NCI-H2196 (cell line): ENCODE data around the gene ARL3.

Source experiments
- DNase-seq: peaks from one replicate; lab custom pipeline; 2025; ENCODE audit not compliant: unreplicated experiment; lab: John Stamatoyannopoulos, UW

Gene ARL3

DNA sequence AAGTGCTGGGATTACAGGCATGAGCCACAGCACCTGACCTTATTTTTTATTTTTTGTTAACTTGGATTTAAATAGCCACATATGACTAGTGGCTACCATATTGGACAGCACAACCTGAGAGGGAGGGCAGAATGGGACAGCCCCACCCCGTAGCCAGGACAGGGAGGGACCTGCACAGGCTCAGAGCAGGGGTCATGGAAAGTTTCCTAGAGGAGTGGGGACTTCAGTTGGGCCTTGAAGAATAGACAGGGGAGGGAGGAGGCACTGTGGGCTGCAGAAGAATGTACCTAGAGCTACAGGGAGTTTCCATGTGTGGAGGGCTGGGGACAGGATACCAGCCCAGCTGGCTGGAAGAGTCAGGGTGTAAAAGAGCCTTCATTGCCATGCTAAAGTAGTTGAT is 61.1 kb downstream of the ARL3 start:
- DNase-seq, result no peak

DNA sequence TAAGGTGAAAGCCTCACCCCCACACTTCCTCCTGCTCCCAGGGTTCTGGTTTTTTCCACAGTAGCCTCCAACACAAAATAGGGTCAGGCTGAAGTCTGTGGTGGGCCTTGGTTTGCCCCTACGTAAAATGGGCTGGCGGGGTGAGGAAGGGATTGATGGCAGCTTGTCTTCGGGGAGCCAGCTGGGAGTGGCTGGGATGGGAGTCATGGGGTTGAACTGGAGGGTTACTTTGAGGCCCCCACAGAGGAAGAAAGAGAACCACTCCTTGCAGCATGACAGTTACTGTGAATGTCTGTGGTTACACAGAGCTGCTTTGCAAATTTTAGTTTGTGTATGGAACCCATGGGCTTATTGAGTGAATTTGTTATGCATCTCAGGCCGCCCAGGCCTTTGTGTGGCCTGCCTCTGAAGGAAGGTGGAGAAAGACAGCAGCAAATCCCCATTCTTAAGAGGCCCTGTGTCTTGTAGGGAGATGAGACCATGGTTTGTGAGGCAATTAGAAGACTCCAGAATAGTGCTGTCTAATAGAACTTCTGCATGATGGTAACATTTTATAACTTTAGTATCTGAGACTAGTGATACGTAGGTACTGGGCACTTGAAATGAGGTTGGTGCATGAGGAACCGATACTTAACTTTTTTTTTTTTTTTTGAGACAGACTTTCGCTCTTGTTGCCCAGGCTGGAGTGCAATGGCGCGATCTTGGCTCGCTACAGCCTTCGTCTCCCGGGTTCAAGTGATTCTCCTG is 61.9 kb downstream of the ARL3 start:
- no peak for DNase-seq

DNA sequence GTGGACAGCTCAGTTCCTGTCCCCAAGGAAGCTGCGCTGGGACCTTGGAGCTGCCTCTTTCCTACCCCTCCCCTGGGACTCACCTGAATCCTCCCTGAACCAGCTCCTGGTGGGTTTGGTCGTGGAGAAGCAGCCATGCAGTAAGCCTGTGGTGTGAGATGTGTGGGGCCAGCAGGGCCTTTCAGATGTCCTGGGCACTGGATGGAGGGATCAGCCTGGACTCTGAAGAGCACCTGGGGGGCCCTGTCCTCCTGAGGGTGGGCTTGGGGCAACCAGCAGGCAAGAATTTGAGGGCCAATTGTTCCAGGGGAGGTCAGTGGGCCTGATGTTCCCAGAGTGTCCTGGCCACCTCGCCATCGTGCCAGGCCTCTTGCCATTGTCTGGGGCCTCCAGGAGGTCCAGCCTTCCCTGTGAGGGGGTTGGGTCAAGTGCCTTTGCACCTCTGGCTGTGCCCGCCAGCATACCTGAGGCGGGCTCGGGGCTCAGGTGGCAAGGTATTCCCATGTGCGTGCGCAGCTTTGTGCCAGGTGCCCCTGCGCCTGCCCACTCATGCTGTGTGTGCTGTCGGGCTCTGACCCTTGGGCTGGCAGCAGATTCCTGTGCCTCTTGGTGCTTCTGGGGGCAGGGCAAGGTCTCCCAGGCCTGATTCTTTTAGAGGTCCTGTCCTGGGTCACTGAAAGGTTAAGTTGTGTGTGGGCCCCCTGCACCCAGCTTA is 62.6 kb downstream of the ARL3 start:
- DNase-seq, result no peak

DNA sequence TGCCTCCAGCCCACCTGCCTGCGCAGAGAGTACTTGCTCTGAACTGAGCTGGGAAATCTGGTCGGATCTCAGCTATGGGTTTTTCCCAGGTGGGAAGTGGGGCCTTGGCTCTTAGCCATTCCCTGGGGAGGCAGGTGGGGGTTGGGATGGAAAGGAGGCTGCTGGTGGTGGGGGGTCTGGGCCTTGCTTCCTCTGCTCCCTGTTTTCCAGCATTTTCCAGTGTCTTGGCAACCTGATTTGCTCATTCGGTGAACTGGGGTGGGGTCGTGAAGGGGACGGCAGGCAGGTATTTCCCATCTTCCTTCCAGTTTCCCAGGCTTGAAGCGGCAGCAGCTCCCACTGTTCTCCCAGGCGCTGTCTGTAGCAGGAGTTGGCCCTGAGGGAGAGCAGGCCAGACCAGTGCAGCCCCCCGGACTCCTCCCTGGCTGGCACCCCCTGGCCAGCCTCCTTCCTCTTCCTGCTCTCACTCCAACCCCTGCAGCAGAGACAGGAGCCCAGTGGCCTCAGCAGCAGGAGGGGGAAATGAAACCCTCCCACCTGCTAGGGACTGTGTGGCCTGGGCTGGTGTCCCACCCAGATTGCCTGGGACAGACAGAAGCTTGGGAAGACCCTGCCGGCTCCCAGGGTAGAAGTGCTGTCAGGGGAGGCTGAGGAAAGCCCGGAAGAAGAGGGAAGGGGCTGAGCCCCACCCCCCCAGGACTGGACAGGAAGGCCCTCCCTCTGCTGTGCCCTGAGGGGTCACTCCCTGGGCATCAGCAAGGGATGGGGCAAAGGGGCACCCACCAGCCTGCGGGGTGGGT is 63.3 kb downstream of the ARL3 start:
- no peak for DNase-seq

DNA sequence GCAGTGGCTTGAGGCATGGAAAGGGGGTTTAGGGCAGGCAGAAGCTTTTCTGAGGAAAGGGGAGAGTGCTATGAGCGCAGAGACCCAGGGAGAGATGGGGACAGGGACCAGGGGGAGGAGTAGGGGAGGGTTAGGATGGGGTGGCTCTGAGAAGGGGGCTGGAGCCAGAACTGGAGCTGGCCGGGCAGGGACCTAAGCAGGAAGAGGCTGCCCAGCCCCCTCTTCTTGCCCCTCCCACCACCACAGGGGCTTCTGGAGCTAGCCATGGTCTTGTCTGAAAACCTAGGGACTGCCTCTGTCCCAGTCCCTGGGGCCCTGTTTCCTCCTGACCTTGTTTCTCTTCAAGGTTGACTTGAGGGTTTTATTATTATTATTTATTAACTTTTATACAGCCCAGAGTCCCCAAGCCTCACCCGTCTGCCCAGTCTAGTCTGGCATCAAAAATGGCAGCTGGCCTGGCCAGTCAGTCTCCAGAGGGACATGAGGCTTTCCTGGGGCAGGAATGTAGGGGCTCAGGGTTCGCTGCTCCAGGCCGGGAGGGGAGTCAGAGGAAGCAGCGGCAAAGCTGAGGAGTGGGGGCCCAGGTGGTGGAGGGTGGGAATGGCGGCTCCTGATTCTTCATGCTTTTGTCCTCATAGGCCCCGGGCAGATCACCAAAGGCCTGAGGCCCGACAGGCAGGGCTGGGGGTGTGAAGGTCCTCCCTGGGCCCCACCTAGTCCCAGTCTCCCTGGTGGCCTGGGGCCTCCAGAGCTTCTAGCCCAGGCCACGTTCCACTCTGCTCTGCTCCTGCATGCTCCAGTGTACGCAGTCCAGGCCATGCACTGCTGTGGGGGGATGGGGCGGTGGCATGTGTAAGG is 64.2 kb downstream of the ARL3 start:
- DNase-seq, result no peak

DNA sequence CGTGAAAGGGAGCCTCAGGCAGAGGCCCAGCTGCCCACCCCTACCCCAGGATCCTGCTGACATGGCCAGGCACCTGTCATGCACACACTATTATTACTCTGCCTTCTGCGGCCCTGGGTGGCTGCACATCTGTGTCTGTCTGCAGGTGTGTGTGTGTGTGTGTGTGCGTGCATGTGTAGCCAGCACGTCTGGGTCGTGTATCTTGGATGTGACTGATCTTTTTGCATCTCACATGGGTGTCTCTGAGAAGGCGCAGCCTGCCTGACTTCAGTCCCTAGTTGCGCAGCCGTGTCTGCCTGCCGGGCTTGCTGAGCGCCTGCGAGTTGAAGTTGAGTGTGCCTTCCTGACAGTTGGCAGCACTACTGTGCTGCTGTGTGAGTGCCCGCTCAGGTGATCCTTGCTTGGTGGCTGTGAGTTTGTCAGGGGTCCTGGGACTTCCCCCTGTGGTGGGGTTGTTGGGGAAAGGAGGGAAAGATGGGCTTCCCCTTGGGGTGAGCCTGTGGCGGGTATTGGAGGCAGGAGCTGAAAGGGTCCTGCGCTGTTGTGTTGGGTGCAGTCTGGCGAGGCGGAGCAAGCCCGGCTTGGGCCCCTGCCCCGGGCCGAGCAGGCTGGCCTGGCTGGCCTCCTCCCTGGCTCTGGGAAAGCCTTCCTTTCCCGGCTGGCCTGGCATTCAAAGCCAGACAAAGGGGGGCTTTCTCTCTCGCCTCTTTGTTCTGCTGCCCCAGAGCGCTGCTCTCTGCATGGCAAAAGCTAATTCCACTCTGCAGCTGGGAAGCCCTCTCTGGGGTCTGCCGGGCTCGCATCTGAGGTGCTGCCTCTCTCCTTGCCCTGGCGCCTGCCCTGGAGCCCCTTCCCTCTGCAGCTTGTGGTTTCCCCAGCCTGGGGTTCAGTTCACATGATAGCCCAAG is 65.1 kb downstream of the ARL3 start:
- no peak for DNase-seq

DNA sequence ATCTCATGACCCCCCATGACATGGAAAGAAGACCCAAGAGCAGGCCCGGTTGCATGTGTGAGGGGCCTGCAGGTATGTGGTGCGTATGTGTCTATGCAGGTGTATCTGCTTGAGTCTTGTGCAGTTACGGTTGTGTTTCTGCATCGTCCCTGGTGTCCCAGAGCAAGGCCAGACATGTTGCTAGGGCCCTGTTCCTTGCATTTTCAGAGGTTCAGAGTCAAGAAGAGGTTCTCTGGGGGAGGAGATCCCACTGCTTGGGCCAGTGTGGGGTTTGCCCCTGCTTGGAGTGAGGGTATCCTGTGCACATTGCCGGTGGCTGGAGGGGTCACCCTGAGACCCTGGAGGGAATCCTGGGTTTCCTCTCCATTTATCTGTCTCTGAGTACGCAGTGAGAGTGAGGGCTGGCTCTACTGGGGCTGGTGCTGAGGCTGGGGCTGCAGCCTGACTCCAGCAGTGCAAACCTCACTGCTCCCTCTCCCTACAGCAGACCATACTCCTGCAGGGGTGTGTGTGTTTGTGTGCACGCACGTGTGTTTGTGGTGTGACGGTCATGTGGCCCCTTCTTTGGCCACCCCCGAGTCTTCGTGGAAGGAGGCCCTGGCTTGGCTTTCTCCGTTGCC is 65.8 kb downstream of the ARL3 start:
- no peak for DNase-seq

DNA sequence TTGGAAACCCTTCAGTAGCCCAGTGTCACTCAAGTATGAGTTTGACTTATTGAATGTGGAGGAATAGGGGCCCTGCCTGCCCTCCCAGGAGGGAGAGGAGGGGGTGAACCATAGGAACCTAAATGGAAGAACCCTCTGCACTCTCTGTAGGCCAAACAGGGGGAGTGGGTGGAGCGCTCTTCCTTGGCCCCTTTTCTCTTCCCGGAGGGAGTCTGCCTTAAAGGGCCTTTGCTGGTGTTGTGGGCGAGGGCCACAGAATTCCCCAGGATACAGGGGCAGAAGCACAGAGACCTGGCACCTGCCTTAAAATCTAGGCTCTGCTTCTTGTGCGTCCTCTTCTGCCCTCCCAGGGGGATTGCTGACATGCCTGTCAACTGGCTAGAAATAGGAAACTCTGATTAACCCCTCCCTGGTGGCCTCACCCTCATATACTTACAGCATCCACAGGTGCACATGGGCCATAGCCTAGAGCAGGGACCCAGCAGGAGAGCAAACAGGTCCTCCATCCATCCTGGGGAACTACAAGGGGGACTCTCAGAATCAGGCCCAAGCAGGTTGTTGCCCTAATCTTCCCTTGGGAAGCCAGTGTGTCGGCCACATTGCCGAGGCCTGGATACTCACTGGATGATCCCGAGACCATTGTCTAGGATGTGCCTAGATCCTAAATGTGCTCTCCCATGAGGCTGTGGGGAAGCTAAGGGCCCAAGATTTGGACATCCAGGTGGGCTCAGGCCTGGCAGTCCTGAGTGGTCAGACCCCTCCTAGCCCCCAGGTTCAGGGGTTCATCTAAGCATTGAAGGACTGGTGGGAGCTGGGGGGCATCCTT is 66.5 kb downstream of the ARL3 start:
- no peak for DNase-seq

DNA sequence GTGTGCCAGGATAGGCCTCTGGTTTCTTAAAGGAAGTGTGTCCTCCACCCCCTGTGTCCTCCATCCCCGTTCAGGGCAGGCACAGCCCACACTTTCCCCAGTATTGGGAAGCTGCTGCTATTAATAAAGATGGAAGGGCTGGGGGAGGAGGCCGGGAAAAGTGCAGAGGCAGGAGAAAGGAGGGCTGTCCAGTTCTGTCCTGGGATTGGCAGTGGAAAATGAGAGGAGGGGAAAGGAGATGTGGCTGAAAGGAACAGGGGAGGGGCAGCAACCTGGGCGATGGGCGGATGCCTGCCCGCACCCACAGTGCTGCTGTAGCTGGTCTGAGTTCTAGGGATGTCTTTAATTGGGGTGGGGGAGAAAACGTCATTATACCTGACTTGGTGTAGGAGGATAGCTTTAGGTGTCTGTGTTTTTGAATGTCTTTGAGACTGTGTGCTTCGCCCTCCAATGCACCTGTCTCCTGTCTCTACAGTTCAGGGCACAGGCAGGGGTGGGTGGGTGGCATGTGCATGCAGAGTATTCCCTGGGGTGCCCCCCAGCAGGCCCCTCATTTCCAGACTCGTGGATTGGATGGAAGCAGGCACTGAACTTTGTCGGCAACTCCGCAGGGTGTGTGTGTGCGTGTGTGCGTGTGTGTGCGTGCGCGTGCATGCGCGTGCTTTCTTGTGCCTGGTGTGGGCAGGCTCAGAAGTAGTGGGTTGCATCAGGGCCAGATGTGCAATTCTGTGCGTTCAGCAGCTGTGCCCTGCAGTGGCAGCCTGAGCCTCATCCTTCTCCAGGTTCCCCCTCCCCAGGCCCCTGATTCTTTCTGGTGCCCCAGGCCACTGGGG is 67.4 kb downstream of the ARL3 start:
- no peak for DNase-seq

DNA sequence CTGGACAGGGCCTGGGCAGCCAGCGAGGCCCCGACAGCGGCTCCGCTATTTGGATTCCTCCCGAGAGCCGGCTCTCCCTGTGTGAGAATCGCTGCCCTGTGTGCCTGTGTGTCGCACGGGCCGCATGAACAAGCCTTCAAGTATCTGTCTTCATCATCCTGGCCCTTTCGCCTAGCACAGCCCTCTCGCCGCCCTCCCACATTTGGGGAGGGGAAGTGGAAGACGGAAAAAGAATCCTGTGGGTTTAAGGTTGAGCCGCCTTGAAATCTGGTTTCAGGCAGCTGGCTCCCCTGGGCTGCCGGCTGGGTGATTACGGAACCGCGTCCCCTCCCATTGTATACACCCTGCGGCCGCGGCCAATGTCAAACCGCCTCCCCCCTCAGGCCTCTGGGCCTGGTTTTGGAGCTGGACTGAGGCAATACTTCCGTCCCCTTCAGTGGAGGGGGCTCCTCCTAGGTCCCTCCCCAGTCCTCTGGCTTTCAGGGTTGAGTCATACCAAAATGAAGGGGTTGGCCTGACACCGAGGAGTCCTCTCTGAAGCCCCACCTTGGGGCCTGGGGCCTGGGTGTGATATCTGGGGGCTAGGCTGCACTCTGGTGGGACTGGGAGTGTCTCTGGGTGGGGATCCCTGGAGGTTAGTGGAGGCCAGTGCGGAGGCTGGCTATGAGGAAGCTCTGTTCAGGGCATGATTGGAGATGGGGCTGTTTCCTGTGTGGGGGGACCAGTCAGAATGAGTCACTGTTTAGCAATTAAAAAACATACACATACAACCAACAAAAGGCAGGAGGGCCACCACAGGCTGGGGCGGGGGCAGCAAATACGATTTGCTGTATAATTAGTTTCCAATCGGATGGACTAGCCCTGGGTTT is 68.2 kb downstream of the ARL3 start:
- peak; percentile 17 for DNase-seq

DNA sequence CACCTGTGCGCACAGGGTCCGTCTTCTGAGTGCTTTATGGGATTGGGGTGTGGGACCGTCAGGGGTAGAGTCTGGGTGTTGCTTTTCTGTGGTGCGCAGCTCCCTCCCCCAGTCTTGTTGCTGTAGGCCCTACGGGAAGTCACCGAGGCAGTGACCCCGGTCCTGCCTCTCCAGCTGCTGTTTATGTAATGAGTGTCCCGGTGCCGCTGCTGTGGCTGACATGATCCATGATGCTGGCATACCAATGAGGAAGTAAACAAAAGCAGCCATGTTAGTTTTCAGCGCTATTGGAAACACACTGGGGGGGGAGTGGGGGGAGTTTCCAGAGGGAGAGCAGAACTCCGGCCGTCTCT is 68.8 kb downstream of the ARL3 start:
- peak; percentile 20 for DNase-seq

DNA sequence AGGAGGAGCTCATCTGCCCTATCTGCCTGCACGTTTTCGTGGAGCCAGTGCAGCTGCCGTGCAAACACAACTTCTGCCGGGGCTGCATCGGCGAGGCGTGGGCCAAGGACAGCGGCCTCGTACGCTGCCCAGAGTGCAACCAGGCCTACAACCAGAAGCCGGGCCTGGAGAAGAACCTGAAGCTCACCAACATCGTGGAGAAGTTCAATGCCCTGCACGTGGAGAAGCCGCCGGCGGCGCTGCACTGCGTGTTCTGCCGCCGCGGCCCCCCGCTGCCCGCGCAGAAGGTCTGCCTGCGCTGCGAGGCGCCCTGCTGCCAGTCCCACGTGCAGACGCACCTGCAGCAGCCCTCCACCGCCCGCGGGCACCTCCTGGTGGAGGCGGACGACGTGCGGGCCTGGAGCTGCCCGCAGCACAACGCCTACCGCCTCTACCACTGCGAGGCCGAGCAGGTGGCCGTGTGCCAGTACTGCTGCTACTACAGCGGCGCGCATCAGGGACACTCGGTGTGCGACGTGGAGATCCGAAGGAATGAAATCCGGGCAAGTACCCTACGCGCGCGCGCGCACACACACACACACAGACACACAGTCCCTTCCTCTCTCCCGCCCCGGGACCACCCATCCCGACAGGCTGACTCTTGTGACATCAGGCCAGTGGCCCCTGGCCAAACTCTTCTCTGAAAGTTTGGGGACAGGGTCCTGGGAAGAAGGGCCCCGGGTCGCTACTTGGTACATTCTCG is 69.4 kb downstream of the ARL3 start:
- DNase-seq, result peak; percentile 70

DNA sequence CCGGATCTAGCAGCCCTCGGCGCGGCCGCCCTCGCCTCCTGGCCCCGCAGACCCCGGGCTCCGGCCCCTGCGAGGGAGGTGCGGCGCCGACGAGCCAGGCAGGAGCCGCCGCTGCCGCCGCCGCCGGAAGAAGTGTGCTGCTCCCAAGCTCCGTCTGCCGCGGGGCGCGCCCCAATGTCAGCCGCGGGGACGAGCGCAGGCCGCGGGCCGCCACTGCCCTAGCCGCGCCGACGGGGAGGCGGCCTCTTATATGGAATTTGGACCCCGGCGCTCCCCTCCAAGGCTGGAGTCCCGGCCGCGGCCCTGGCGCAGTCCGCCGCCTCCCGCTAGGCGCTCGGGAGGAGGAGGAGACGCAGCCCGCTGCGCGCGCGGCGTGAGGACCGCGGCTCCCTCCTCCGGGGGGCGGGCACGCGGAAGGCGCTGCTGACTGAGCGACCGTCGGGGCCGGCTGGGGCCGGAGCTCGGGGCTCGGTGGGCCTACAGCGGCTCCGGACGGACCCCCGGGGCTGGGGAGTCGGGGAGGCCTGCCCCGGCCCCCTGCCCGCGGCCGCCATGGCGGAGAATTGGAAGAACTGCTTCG is 70.0 kb downstream of the ARL3 start, which contains the start of gene TRIM8:
Gene TRIM8, plus strand, starts transcription at position 414 of the 580 bp plus-strand sequence. Its CDS starts 139 bp downstream, at position 553.
- DNase-seq, result peak; percentile 20

DNA sequence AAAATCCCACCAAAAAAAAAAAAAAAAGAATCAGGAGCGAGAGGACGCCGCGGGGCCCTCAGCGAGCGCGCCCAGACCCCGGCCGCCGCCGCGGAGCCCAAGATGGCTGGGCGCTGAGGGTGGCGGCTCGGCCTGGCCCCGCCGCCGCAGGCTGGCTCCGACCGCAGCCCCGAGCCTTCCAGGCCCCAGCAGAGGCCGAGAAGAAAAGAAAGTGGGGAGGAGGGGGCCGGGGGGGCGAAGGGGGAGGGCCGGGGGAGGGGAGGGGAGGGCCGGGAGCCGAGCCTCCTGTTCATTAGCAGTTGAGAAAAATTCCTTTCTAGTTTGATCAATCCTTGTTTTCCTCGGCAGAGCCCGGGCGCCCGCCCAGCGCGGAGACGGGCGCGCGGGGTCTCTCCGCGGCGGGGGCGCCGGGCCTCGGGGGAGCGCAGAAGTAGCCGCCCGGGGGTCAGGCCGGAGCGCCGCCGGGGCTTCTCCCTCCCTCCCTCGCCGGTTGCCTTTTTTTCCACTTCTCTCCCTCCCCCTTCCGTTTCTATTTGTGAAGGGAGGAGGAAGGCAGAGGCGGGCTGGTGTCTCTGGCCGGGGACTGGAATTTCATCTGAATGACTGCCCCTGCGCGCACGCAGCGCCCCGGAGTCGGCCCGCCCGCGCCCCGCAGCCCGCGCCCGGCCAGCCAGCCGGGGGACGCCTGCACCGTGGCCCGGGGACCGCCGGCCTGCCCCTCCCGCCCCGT is 70.7 kb downstream of the ARL3 start:
- peak; percentile 38 for DNase-seq

DNA sequence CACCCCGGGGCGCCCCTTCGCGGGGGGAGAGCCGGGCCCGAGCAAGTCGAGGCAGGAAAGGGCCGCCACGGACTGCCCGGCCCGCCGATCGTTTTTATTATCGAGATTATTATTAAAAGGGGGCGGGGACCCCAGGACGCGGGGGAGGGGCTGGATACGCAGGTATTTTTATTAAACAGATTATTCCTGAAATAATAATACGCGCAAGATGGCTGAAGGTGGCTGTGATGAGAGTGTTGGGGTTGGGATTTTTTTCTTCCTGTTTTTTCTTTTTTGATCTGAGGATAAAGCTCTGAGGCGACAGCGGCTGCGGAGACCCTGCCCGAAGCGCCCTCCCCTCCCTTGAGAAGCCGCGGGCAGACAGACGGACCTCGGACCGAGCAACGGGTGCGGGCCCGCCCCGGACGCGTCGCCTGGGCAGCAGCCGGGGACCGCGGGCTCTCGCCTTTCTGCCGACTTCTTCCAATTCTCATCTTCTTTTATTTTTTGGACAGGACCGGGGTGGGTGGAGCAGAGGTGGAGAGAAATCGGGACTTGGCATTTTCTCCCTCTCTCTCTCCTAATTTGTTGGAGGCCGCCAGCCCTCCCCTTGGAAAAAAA is 71.4 kb downstream of the ARL3 start:
- DNase-seq, result peak; percentile 12
